Astrocyte (in vitro differentiated cells and primary cell): ENCODE data around the gene INSYN2A. TPM values are rescaled to one million over a fixed set of nuclear protein-coding genes. Genes with fewer than 3 reads are reported as not detected.
A peak's percentile ranks its signal among the peaks of the same experiment; 100 is the strongest.

Experiments
- DNase-seq: peaks from one replicate; pipeline ENCODE4 v3.0.0-alpha.2; 2010; ENCODE audit warnings: low read depth
- FAIRE-seq: peaks from 2 replicates; lab custom pipeline; 2011; peaks lifted over from hg19 to GRCh38; lab: Jason Lieb, UNC
- H2AFZ ChIP-seq: 2 replicates; pipeline ENCODE4 v1.6.0; 2012; ENCODE audit warnings: low read depth, low read length, inconsistent platforms
- H3K27ac ChIP-seq: 2 replicates; pipeline ENCODE4 v1.5.1; 2011; ENCODE audit warnings: low read depth, low read length, inconsistent platforms
- H3K27me3 ChIP-seq: 2 replicates; pipeline ENCODE4 v1.6.0; 2011; ENCODE audit warnings: low read length, inconsistent platforms; ENCODE audit not compliant: insufficient read depth
- H3K36me3 ChIP-seq: 2 replicates; pipeline ENCODE4 v1.5.1; 2011; ENCODE audit warnings: low read length, inconsistent platforms; ENCODE audit not compliant: insufficient read depth
- H3K4me1 ChIP-seq: 2 replicates; pipeline ENCODE4 v1.5.1; 2011; ENCODE audit warnings: low read length, inconsistent platforms; ENCODE audit not compliant: insufficient read depth
- H3K4me2 ChIP-seq: 2 replicates; pipeline ENCODE4 v1.6.0; 2012; ENCODE audit warnings: low read length, inconsistent platforms
- H3K4me3 ChIP-seq: 2 replicates; pipeline ENCODE4 v1.5.1; 2011; ENCODE audit warnings: low read depth, mild to moderate bottlenecking, low read length, inconsistent platforms; ENCODE audit not compliant: insufficient read depth
- H3K79me2 ChIP-seq: 2 replicates; pipeline ENCODE4 v1.6.0; 2012; ENCODE audit warnings: mild to moderate bottlenecking, low read length, inconsistent platforms; ENCODE audit not compliant: insufficient read depth
- H3K9ac ChIP-seq: 2 replicates; pipeline ENCODE4 v1.6.0; 2012; ENCODE audit warnings: mild to moderate bottlenecking, low read length, inconsistent platforms
- H3K9me3 ChIP-seq: 2 replicates; pipeline ENCODE4 v1.5.1; 2012; ENCODE audit warnings: low read depth, mild to moderate bottlenecking, low read length, inconsistent platforms; ENCODE audit not compliant: insufficient read depth
- H4K20me1 ChIP-seq: 2 replicates; pipeline ENCODE4 v1.6.0; 2012; ENCODE audit warnings: low read length, inconsistent platforms; ENCODE audit not compliant: insufficient read depth
- H3K27ac Mint-ChIP-seq: one replicate; pipeline ENCODE4 v1.8.0; 2021; ENCODE audit warnings: mild to moderate bottlenecking, mixed read lengths; ENCODE audit not compliant: unreplicated experiment
- H3K27me3 Mint-ChIP-seq: one replicate; pipeline ENCODE4 v1.8.0; 2021; ENCODE audit warnings: low read depth, mixed read lengths; ENCODE audit not compliant: unreplicated experiment
- H3K36me3 Mint-ChIP-seq: one replicate; pipeline ENCODE4 v1.8.0; 2021; ENCODE audit warnings: low read depth, mixed read lengths; ENCODE audit not compliant: unreplicated experiment
- H3K4me1 Mint-ChIP-seq: one replicate; pipeline ENCODE4 v1.8.0; 2021; ENCODE audit warnings: low read depth, mixed read lengths; ENCODE audit not compliant: unreplicated experiment
- H3K4me3 Mint-ChIP-seq: one replicate; pipeline ENCODE4 v1.8.0; 2021; ENCODE audit warnings: mild to moderate bottlenecking, moderate library complexity, mixed read lengths; ENCODE audit not compliant: unreplicated experiment
- H3K9me3 Mint-ChIP-seq: one replicate; pipeline ENCODE4 v1.8.0; 2021; ENCODE audit warnings: mild to moderate bottlenecking, mixed read lengths; ENCODE audit not compliant: unreplicated experiment
- CTCF ChIP-seq: IDR thresholded peaks from 2 replicates; pipeline ENCODE4 v1.5.1; 2011; ENCODE audit warnings: low read depth, mild to moderate bottlenecking, inconsistent platforms, low read length, moderate library complexity; ENCODE audit not compliant: insufficient read depth
- EZH2 ChIP-seq: IDR thresholded peaks from 2 replicates; pipeline ENCODE4 v1.6.1; 2012; ENCODE audit warnings: mild to moderate bottlenecking, low read length, inconsistent platforms; ENCODE audit not compliant: insufficient read depth
- total RNA-seq: library from RNA; stranded (reverse); gene quantifications from 2 replicates; pipeline ENCODE4 v1.2.1, GENCODE V29; 2021

The INSYN2A gene
- total RNA-seq, 1 donor from 2014 or later = 0.41 TPM

DNA sequence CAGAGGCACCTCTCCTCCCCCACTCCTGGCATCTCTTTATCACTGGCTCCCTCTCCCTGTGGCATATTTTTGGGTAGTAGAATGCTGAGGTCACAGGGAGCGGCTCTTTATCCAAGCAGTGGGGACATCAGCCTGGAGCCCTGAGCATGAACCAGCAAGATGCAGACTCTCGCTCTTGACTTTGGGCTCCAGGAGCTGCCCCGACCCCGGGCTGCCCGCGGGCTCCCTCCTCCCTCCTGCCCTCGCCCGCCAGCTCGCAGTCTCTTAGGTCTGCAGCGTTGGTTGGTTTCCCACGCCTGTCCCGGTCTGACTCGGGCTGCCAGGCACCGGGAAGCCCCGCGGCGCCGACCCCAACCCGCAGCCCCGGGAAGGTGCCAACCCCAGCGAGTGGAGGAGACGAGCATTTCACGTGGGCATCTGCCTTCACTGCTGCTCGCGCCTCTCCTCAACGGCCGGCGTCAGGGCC is 1.3 kb downstream of the INSYN2A start:
- Histone ChIP-seq H3K36me3 (no peaks in the 10 kb centered on the region), H3K4me1 (peaks cover 16% of the 10 kb centered on the region), H4K20me1 (peaks cover 73% of the 10 kb centered on the region), H3K9me3 (no peaks in the 10 kb centered on the region), H3K9ac (peak overlapping the region; percentile 52), H3K79me2 (no peaks in the 10 kb centered on the region), H3K27ac (no peak overlapping the region), H2AFZ (no peak overlapping the region), H3K4me3 (peak overlapping the region; percentile 48), H3K4me2 (peak overlapping the region; percentile 88), H3K27me3 (no peaks in the 10 kb centered on the region)
- Mint-ChIP-seq H3K27me3 (peaks cover 22% of the 10 kb centered on the region), H3K36me3 (peaks cover 13% of the 10 kb centered on the region), H3K4me1 (peaks cover 23% of the 10 kb centered on the region), H3K27ac (no peak overlapping the region), H3K4me3 (peak overlapping the region; percentile 64), H3K9me3 (no peaks in the 10 kb centered on the region)
- no peak for TF ChIP-seq CTCF
- TF ChIP-seq EZH2 = peak; percentile 3
- DNase-seq (no peak), FAIRE-seq (no peak)

- peaks cover 23% of the 10 kb centered on the region for H3K4me1 Mint-ChIP-seq
- Histone ChIP-seq H3K27ac (no peak overlapping the region), H3K27me3 (no peaks in the 10 kb centered on the region), H3K36me3 (no peaks in the 10 kb centered on the region), H3K4me1 (peaks cover 16% of the 10 kb centered on the region), H3K79me2 (no peaks in the 10 kb centered on the region), H4K20me1 (peaks cover 71% of the 10 kb centered on the region), H3K9ac (no peak overlapping the region), H2AFZ (no peak overlapping the region), H3K9me3 (no peaks in the 10 kb centered on the region), H3K4me2 (peak overlapping the region; percentile 88), H3K4me3 (no peak overlapping the region)
- TF ChIP-seq EZH2 (peak; percentile 7), CTCF (no peak)
- H3K27ac Mint-ChIP-seq = no peak overlapping the region
- H3K27me3 Mint-ChIP-seq = peaks cover 22% of the 10 kb centered on the region
- peaks cover 10% of the 10 kb centered on the region for H3K36me3 Mint-ChIP-seq
- H3K9me3 Mint-ChIP-seq = no peaks in the 10 kb centered on the region
- DNase-seq = no peak
- FAIRE-seq = no peak
- H3K4me3 Mint-ChIP-seq = peak overlapping the region; percentile 54
Observed at GRCh38 chr10:127194599-127194998, 1.8 kb downstream of the INSYN2A start.

DNA sequence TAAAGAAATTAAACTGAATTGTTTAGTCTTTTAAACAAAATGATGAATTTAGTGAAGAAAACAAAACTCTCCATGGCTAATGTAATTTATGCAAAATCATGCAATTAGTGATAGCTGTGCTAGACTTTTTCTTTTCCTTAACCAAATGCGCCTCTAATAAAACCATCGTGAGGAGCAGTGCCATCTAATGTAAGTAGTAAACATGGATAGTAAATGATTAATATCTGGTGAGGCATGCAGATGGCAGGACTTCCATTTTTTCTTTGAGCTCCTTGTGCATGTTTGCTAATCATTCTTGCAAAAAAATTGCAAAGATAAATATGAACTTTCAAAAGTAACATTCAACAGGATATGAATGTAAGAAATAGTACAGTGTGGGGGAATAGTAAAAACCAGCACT is 2.3 kb downstream of the INSYN2A start:
- H3K79me2 ChIP-seq = no peaks in the 10 kb centered on the region
- Mint-ChIP-seq H3K36me3 (peaks cover 10% of the 10 kb centered on the region), H3K27ac (no peak overlapping the region), H3K4me3 (no peak overlapping the region), H3K4me1 (peaks cover 23% of the 10 kb centered on the region), H3K27me3 (peaks cover 22% of the 10 kb centered on the region), H3K9me3 (no peaks in the 10 kb centered on the region)
- H4K20me1 ChIP-seq = peaks cover 68% of the 10 kb centered on the region
- no peak overlapping the region for H3K4me2 ChIP-seq
- H3K36me3 ChIP-seq = no peaks in the 10 kb centered on the region
- no peak for TF ChIP-seq EZH2
- no peak for TF ChIP-seq CTCF
- no peaks in the 10 kb centered on the region for H3K27me3 ChIP-seq
- no peak overlapping the region for H3K27ac ChIP-seq
- H3K9ac ChIP-seq = no peak overlapping the region
- no peak overlapping the region for H3K4me3 ChIP-seq
- FAIRE-seq (no peak), DNase-seq (no peak)
- no peak overlapping the region for H2AFZ ChIP-seq
- H3K4me1 ChIP-seq = peaks cover 16% of the 10 kb centered on the region
- no peaks in the 10 kb centered on the region for H3K9me3 ChIP-seq
